Stimulated activated CD8-positive, alpha-beta memory T cell treated with anti-CD3 and anti-CD28 coated beads, Interleukin-2, amount 100 ng/mL, for 1 hour (primary cell): ENCODE results near the gene LRP1B.
"Not testable (repeated sequence)": the region's sequence is repeated elsewhere in the genome, so short reads cannot be mapped to it uniquely, and the experiment has no call there.

Source experiments
- DNase-seq, 2 donors: peaks; one replicate each; pipeline ENCODE4 v3.0.0-alpha.2; 2020; ENCODE audit warnings: low read depth in 2 of 2

The LRP1B gene

DNA sequence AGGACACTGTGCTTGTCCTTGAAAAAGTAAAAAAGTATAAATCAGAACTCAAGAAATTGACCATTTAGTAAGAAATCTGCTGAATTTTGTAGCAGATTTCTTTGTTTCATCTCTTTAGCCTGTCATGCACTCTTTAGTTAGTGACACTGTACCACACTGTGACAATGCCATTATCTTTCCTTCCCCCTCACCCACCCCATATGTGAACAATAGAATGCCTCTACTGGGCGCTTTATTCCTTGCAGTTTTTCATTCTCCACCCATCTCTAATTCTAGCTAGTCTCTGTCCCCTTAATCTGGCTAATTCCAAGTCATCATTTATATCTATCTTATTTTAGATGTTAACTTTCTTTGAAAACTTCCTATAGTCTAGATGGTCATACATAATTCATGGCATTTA lies 241.0 kb downstream of the LRP1B start:
- no peak for DNase-seq

DNA sequence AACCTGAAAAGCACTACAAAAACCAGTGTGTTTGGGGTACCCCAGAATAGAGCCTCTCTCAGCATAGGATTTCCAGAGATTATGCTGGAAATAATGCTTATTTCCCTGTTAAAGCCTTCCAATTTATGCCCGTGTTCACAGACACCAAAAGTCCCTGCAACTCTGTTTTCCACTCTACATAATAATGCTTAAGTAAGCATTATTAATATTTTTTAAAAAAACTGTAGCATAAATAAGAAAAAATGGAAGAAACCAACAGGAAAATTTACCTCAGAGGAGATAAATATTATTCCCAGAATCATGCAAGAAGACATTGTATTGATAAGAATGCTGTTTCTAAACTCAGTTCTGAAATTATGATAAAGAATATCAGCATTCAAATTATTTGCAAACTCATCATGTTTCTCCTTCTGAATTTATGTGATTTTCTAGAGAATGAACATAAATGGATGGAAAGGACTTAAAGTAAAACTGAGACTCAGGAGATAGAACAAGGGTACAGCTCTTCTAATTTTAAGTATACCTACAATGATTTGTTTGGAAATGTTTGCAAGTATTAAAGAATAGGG lies 241.7 kb downstream of the LRP1B start:
- DNase-seq = no peak

DNA sequence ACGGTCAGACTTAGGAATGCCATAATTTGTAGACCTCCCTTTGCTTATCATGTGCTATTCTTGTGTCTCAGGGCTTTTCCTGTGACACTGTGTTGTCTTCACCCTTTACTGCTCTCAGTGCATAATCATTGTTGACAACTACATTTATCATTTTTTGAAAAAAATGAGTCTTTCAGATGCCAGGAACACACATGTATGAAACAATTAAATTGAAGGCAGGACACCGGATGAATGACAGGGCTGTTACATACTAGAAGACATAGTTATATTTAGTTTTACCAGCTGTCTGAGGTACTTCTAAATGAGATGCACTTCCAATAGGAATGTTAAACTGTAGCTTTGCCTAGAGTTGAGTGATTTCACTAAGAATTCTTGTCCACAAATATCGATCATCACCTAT lies 243.5 kb downstream of the LRP1B start:
- no peak for DNase-seq

DNA sequence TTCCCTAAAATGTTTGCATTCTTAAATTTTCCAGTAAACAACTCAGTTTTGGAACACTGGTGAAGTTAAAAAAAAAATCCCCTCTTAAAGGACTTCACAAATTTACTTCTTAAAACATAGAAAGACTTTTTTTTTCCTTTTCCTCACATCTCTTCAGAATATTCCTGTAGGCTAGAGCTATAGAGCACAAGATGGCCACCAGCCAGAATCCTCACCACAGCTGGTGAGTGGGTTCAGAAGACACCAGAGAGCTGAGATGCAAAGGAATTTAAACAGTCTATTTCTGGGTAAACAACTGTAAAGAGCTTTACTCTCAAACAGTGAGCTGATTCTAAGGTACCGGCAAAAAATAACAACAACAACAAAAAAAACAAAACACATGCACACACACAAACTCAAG lies 252.8 kb downstream of the LRP1B start:
- no peak for DNase-seq

DNA sequence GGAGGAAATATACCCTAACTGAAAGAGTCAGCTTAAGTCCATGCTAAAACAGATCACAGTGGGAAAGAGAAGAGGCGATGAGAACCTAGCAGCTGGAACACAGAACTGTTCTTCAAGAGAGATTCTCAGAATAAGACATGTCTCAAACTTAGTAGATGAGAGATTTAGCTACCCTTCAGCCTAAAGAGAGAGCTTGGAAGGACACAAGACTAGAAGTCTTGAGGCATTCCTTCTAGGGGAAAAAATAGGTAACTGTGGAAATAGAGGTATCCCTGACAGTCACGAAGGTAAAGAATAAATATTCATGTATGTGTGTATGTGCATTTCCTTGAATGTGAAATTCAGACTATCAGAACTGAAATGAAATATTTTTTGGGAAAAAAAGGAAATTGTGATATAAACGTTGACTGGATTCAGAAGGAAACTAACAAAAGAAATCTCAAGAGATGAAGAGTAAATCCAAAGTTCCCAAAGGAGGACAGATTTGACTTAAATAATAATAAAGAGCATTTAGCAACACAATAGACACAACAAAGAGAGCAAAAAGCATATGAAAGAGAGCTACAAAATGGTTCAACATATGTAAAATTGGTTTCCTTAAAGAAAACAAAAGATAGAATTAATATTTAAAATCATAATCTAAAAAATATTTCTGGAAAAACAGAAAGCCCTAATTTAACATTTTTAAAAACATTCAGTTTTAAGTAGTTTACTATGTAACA lies 258.7 kb downstream of the LRP1B start:
- no peak for DNase-seq

DNA sequence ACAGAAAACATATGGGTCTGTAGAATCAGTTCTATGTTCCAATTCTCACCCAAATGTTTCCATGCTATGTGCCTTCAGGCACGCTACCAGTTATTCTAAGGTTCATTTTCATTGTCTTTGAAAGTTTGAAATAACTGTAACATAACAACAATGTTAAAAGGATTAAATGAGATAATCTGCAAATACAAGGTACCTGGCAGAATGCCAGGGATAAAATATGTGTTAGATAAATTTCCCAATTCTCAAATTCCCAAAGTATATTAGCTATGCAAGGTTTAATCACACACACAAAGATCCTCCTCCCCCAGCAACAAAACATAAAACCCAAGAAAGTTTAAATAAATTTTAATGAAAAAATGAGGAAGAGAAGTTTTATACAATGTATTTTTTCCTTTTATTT lies 261.2 kb downstream of the LRP1B start:
- no peak for DNase-seq

DNA sequence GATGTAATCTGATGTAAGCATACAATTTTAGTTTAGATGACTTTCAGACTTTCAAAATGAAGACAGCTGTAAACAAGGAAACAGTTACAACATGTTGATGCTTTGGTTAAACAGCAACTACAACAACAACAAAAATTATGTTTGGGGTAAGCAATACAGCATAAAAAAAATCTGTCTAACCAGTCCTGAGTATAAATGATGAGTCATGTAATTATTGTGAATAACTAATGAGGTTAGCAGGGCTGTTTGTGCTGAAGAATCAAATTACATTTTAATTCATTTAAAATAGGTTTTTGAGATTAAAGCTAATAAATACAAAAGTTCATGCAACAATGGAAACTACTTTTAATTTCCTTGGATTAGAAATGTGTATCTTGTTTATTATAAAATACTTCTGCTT lies 266.9 kb downstream of the LRP1B start:
- no peak for DNase-seq

DNA sequence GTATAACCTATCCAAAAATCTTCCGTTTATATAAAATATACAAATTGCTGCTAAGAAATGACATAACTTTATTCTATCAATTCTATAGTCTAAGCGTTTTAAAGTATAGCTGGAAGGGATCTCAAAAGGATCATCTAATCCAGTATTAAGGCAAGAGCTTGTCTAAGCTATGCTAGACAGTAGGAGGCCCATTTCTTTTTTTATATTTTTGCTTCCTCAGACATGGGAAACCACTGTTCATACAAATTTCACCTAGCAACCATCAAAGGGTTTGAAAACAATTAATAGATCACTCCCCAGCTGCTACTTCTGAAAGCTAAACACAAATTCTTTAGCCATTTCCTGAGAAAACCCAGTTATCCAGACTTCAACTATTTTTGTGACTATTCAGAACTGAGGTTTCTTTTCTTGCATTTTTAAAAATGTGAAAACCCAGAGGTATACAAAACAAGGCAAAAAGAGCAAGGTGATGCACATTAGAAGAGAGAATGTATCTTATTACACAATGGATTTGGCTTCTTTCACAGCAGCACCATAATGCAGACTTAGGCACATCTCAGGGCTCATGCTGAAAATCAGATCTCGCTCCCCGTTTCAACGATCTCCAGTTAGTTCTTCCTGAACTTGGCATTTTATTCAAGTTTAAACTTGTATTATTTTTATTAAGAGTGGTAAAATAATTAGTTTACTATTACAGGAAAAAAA lies 274.4 kb downstream of the LRP1B start:
- DNase-seq = no peak

DNA sequence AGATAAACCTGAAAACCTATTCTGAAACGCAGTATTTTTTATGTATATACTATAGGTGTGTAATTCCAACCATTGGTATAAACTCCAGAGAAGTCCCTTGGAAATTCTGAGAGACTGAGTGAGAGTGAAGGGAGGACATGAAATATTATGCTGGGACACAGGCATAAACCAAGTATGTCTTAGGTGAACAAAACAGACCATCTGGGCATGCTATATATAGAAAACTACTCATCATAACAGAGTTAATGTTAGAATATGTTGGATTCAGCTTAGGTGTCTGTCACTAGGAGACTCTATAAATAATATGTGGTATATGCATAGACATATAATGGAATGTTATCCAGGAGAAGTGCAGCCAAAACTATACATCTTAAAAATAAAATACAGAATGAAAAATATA lies 282.6 kb downstream of the LRP1B start:
- no peak for DNase-seq

DNA sequence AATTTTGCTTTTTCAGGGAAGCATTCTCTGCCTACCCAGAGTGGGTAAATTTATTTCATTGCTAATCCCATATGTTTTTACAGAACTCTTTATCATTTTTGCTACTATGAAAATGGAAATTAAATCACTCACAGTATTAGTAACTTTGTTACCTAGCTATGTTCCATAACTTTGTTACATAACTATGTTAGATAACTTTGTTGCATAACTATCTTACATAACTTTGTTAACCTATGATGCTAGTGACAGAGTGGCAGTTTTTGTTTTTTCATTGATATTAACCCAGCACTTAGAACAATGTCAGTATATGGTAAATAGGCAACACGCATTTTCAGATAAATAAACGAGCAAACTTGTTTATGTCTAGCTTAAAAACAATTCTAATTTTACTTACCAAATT lies 286.6 kb downstream of the LRP1B start:
- DNase-seq = no peak

DNA sequence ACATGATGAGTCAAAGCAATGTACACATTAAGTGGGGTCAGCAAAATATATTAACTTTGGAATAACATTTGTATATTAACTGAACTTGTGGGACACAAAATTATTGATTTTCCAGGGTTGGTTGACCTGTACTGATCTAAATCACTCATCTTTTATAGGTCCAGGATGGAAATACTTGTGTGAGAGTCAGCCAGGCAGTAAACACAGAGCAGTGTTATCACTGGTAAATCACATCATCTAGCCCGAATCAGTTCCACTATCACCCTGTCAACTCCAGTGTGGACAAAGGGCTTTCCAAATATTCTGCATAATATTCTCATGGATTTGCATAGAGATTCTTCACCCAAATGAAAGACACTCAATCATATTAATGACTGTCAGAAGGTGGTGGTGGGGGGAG lies 295.7 kb downstream of the LRP1B start:
- no peak for DNase-seq

DNA sequence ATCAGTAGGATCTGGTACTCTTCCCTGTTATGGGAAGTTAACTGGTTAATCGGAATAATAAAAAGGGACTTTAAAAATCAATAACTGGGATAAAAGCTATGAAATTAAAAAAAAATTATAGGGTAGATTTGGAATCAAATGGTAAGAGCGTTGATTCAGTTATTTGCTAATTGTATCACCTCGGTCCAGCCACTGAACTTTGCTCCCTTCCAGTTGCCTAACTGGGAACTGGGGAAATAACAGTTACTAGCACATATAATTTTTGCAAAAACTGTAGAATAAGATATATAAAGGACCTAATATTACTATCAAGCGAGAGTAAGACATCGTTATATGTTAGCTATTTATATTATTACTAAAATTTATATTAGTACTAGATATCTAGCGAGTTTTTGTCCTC lies 302.1 kb downstream of the LRP1B start:
- no peak for DNase-seq

DNA sequence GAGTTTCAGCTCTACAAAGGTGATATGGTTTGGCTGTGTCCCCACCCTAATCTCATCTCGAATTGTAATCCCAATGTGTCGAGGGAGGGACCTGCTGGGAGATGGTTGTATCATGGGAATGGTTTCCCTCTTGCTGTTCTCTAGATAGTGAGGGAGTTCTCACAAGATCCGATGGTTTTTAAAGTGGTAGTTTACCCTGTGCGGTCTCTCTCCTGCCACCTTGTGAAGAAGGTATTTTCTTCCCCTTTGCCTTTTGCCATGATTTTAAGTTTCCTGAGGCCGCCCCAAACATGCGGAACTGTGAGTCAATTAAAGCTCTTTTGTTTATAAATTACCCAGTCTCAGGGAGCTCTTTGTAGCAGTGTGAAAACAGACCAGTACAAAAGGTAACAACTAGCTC lies 306.0 kb downstream of the LRP1B start:
- no peak for DNase-seq

DNA sequence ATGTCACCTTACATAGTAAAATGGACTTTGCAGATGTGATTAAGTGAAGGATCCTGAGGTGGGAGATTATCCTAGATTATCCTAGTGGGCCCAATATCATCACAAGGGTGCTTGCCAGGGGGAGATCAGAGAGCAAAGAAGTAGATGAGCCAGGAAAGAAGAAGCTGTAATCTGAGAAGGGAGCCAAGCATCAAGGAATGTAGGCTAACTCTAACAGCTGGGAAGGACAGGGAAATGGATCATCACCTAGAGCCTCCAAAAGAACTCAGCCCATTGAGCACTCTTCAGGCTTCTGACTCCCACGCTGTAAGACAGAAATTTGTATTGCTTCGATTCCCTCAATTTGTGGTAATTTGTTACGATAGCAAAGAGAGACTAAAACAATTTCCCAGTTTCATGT lies 309.9 kb downstream of the LRP1B start:
- no peak for DNase-seq

DNA sequence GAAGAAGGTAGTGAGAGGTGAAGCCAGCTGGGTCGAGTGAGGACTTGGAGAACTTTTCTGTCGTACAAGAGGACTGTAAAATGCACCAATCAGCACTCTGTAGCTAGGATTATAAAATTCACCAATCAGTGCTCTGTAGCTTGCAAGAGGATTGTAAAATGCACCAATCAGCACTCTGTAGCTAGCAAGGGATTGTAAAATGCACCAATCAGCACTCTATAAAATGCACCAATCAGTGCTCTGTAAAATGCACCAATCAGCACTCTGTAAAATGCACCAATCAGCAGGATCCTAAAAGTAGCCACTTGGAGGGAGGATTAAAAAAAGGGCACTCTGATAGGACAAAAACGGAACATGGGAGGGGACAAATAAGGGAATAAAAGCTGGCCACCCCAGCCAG lies 315.5 kb downstream of the LRP1B start:
- not testable (repeated sequence) for DNase-seq

DNA sequence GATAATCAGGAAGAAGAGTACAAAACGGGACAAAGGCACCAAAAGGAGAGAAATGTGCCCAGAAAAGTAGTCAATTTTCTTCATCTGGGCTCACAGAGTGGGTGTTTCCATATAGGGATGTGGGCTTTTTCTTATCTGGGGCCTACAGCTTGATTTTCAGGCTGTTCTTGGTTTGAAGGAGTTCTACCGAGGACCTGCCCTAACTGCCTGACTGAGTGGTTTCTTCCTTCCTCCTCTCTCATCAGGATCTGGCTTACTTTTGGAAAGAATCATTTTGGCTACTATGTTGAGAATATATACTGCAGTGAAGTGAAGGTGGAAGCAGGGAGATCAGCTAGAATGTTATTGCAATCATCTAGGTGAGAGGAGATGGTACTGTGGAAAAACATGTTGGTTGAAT lies 316.7 kb downstream of the LRP1B start:
- no peak for DNase-seq

DNA sequence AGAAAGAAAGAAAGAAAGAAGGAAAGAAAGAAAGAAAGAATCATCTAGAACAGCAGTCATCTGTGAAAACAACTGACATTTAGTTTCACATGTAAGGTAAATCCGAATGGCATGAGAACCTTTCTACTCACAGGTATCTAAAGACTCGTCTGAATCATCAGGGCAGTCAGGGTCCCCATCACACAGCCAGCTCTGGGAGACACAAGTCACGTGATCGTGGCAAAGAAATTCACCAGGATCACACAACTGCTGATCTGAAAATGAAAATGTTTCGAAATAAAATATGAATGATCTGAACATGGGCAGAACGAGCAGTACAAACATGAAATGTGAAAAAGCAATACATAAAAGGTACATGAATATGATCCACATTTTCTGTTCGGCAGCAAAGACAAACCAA lies 320.7 kb downstream of the LRP1B start:
- DNase-seq = no peak

DNA sequence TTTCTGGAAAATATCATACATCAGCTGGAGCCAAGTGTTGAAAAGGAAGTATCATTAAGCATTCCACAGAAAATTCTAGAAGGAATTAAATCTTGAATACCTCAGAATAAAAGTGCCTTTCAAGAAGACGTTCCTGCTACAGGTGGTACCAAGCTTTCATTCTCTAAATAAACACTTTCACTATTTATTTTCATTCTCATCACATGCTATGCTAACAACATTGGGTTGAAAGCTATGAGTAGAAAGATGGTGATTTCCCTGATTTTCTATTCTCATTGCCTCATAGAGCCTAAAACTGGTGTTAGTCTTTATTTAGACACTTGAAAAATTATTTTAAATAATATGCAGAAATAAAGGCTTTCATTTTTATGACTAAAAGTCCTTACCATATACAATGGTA lies 324.7 kb downstream of the LRP1B start:
- no peak for DNase-seq

DNA sequence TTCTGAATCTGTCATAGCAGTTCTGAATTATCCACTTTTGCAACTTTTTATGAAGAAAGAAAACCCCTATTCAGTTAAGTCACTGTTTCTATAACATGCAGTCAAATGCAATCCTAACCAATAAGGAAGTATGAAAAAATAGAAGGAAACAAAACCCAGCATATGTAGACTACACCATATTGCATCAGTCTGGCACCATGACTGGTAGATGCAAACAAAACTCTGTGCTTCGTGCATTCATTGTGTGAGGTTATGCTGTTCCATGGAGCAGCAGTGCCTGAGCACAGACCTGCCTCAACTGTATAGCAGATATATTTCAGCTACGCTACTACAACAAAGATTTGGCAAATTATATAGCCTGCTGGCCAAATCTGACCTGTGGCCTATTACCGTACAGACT lies 325.5 kb downstream of the LRP1B start:
- DNase-seq = no peak

DNA sequence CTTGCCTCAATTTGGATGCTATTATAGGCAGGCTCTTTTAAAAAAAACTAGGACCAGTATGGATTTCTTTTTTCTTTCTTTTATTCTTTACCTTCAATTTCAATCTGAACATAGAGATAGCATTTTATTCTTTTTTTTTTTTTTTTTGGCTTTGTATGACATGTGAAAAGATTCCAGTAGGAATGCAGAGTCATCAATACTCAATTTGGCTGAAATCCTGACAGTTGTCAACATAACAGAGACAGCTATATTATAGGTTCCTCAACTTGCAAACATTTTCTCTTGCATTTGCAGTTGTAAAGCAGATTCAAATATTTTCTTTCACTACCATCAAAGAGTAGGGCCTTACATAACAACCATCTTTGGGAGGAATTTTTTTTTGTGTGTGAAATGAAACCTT lies 334.4 kb downstream of the LRP1B start:
- no peak for DNase-seq

DNA sequence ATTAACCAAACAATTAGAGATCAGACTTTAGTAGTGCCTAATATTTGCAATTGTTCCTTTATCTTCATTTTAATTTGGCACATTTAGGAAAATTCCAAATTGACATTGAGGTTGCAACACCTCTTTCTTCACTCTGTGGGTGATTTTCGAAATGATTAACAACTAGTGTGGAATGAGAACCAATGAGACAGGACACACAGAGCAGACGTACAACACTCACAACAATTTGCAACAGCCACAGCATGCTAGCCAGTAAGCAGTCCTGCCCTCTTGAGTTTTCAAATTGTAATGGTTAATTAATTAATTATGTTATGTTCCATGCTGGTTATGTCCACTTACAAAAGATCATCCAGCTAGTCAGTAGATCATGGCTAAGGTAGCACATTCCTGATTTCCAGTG lies 339.3 kb downstream of the LRP1B start:
- no peak for DNase-seq

DNA sequence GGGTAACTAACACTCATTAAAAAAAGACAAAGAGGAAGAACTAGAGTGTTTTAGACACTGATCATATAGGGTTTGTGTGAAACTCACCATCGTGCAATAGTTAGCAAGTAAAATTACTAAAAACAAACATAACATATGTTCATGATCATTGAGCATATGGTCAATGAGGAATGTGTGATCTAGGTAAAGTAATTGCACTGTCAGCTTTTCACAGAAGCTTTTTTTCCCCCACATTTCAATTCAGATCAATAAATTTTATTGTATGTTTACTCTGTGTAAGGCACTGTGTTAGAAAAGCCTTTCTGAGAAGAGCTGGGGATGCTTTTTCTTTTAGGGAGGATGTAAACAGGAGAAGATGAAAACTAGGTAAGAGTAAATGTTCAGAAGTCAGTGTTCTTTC lies 348.2 kb downstream of the LRP1B start:
- no peak for DNase-seq

DNA sequence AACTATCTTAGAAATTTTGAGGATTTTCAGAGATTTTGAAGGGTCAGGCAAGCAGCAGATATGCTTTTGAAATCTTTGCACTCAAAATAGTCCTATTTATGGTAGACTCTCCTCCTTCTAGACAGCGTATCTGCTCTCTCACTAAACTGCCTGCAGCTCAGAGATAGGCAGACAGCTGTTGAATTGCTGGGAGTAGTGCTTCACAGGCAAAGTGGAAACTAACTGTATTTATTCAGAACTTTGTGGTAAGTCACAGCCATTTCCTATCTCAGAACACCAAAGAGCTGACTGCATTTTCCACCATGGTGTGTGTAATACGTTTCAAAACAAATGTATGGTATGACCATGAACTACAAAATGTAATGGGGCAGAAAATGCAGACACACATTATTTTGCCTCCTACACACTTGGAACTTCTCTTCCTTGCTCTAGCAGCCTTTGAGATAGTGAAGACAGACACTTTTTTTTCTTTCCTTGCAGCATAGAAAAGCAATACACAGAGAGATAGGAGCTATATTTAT lies 352.4 kb downstream of the LRP1B start:
- no peak for DNase-seq
